Loucy (cell line): ENCODE data around the gene ZFHX3.

ENCODE experiments used
- H2AFZ ChIP-seq: fragments of 200-600 bp; sonication (generic); 2 replicates; pipeline ENCODE4 v1.6.0; 2016; ENCODE audit warnings: antibody characterized with exemption, mild to moderate bottlenecking, low read length, moderate library complexity
- H3F3A ChIP-seq: fragments of 200-600 bp; 2 replicates; pipeline ENCODE4 v1.6.0; 2016; ENCODE audit warnings: antibody characterized with exemption, low read depth, mild to moderate bottlenecking
- H3K27me3 ChIP-seq: fragments of 200-600 bp; sonication (generic); 2 replicates; pipeline ENCODE4 v1.6.1; 2014; ENCODE audit warnings: low read length, mild to moderate bottlenecking; ENCODE audit not compliant: insufficient read depth, poor library complexity, severe bottlenecking
- H3K36me3 ChIP-seq: fragments of 200-600 bp; sonication (generic); 2 replicates; pipeline ENCODE4 v1.6.1; 2016; ENCODE audit warnings: low read length; ENCODE audit not compliant: insufficient read depth
- H3K4me1 ChIP-seq: fragments of 200-600 bp; sonication (generic); 2 replicates; pipeline ENCODE4 v1.5.1; 2014; ENCODE audit warnings: low read length, mild to moderate bottlenecking; ENCODE audit not compliant: insufficient read depth, poor library complexity, severe bottlenecking
- H3K4me2 ChIP-seq: fragments of 200-600 bp; sonication (generic); 2 replicates; pipeline ENCODE4 v1.6.0; 2014; ENCODE audit warnings: antibody characterized with exemption, low read length, low read depth, mild to moderate bottlenecking; ENCODE audit not compliant: poor library complexity, severe bottlenecking
- H3K4me3 ChIP-seq: fragments of 200-600 bp; sonication (generic); 2 replicates; pipeline ENCODE4 v1.5.1; 2014; ENCODE audit warnings: low read length, mild to moderate bottlenecking, mixed read lengths; ENCODE audit not compliant: poor library complexity, severe bottlenecking
- H3K79me2 ChIP-seq: fragments of 200-600 bp; sonication (generic); 2 replicates; pipeline ENCODE4 v1.6.1; 2014; ENCODE audit warnings: low read length; ENCODE audit not compliant: insufficient read depth
- H3K9ac ChIP-seq: fragments of 200-600 bp; sonication (generic); 2 replicates; pipeline ENCODE4 v1.6.0; 2014; ENCODE audit warnings: mild to moderate bottlenecking, low read depth, low read length, moderate library complexity; ENCODE audit not compliant: poor library complexity, severe bottlenecking
- H3K9me2 ChIP-seq: fragments of 200-600 bp; sonication (generic); replicated peaks from 2 replicates; pipeline ENCODE4 v1.6.1; 2016; ENCODE audit warnings: low read depth, low read length, mixed read lengths
- H3K9me3 ChIP-seq: fragments of 200-600 bp; sonication (generic); 2 replicates; pipeline ENCODE4 v1.6.1; 2014; ENCODE audit warnings: mild to moderate bottlenecking, antibody characterized with exemption, low read length, low read depth; ENCODE audit not compliant: insufficient read depth
- H4K20me1 ChIP-seq: fragments of 200-600 bp; sonication (generic); 2 replicates; pipeline ENCODE4 v1.6.0; 2014; ENCODE audit warnings: antibody characterized with exemption, low read length, mild to moderate bottlenecking; ENCODE audit not compliant: insufficient read depth, poor library complexity, severe bottlenecking
- EZH2phosphoT487 ChIP-seq: fragments of 200-600 bp; IDR thresholded peaks from 2 replicates; pipeline ENCODE4 v1.6.1; 2018; ENCODE audit warnings: antibody characterized with exemption, mild to moderate bottlenecking, moderate library complexity, borderline replicate concordance
- TF ChIP-seq, protein P1 (sequence below): fragments of 200-600 bp; sonication (generic); conservative IDR thresholded peaks from 2 replicates; pipeline ENCODE4 v1.5.1; 2014; ENCODE audit warnings: mild to moderate bottlenecking, antibody characterized with exemption, low read length

Gene ZFHX3

DNA sequence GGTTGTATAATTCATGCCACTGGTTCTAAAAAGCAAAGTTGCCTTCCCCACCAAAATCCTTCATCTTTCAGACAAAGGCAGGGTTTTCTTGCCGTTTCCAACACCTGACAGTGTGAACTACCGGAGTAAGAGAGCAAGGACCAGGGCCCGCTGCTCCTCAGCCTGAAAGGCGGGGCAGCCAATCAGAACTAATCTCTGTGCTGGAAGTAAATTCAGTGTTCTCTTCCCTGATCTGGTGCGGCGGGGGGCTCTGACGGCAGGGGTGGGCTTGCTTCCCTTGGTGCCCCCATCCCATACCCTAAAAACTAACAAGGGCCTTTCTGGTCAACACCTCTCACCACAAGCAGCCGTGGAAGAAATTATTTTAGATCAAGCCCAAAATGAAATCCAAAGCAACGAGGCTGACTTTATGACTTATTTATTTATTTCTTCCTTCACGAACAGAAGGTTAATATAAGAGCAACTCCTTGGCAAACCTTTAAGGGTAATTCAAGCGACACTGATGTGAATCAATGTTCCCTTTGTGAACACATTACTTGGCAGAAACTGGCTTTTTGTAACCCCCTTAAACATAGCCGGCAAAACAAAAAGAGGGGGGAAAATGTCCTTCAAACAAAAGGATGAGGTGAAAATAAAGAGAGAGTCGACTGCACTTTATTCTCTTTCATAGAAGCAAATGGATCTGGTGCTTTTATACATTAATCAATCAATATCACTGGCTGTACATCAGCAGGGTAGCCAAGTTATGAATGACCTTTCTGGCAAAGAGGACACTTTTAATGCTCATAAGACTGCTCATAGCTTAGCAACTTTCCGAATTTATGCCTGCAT is 189.9 kb downstream of the ZFHX3 start:
- Histone ChIP-seq H3K9me2 (no peaks in the 10 kb centered on the region), H3K9me3 (no peaks in the 10 kb centered on the region), H2AFZ (no peak overlapping the region), H3K4me2 (no peak overlapping the region), H3K27me3 (no peaks in the 10 kb centered on the region), H3K36me3 (no peaks in the 10 kb centered on the region), H3K4me3 (no peak overlapping the region), H3F3A (no peaks in the 10 kb centered on the region), H3K4me1 (peaks cover 29% of the 10 kb centered on the region), H3K9ac (no peak overlapping the region), H4K20me1 (no peaks in the 10 kb centered on the region), H3K79me2 (no peaks in the 10 kb centered on the region)
- TF ChIP-seq, protein P1, sequence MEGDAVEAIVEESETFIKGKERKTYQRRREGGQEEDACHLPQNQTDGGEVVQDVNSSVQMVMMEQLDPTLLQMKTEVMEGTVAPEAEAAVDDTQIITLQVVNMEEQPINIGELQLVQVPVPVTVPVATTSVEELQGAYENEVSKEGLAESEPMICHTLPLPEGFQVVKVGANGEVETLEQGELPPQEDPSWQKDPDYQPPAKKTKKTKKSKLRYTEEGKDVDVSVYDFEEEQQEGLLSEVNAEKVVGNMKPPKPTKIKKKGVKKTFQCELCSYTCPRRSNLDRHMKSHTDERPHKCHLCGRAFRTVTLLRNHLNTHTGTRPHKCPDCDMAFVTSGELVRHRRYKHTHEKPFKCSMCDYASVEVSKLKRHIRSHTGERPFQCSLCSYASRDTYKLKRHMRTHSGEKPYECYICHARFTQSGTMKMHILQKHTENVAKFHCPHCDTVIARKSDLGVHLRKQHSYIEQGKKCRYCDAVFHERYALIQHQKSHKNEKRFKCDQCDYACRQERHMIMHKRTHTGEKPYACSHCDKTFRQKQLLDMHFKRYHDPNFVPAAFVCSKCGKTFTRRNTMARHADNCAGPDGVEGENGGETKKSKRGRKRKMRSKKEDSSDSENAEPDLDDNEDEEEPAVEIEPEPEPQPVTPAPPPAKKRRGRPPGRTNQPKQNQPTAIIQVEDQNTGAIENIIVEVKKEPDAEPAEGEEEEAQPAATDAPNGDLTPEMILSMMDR: no peak
- no peak for TF ChIP-seq EZH2phosphoT487

DNA sequence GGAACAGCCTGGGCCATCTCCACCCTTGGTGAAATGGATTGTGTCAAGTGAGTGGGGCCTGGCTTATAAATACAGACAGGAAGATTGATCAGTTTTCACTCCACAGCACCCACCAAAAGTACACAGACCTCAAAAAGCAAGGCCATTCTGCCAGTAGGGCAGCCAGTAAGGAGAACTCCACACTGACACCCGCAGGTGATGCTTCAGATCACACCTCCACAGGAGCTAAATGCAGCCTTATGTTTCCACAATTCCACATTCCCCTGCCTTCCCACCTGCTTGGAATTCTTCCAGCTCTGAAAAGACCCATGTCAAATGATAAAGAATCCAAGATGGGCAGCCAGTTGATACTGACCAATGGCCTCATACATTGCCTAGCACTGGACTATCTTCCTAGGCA is 191.1 kb downstream of the ZFHX3 start:
- no peaks in the 10 kb centered on the region for H3K36me3 ChIP-seq

DNA sequence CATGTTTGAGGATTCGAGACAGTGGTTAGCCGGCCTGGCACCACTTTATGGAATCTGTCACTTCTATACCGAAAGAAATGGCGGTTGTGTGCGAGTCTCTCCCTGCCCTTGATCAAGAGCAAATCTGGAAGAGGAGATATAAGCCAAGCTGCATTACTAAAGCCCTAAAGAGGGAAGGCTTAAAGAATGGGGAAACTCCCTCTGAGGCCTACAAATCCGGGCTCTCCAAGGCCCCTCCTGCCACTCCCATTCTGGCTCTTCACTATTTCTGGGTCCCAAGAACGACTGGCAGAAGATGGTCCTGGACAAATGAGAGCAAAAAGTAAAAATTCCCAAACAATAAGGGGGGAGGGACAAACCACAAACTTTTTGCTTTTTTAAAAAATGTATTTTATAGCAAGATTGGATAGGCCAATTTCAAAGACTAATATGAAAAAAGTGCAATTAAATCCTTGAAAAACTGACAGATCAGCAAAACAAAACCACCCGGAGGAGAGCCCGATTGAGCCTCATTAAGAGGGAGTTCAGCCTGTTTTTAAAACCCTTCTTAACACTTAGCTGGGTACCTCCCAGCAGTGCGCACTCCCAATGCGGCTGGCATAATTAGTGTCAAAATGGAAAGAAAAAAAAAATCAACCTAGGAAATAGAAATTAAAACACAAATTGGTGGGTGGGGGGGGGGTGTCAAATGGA is 193.5 kb downstream of the ZFHX3 start:
- no peaks in the 10 kb centered on the region for H4K20me1 ChIP-seq
- no peaks in the 10 kb centered on the region for H3K36me3 ChIP-seq
- H3K9ac ChIP-seq: no peak overlapping the region
- TF ChIP-seq EZH2phosphoT487: no peak
- TF ChIP-seq, protein P1: no peak
- no peak overlapping the region for H2AFZ ChIP-seq
- H3K79me2 ChIP-seq: no peaks in the 10 kb centered on the region
- H3K4me1 ChIP-seq: peaks cover 29% of the 10 kb centered on the region
- no peaks in the 10 kb centered on the region for H3K9me2 ChIP-seq
- no peaks in the 10 kb centered on the region for H3K9me3 ChIP-seq
- H3K4me3 ChIP-seq: no peak overlapping the region
- H3K4me2 ChIP-seq: no peak overlapping the region
- no peaks in the 10 kb centered on the region for H3K27me3 ChIP-seq
- H3F3A ChIP-seq: no peaks in the 10 kb centered on the region

More for the DNA sequence above, 191.1 kb downstream of the ZFHX3 start:
- Histone ChIP-seq H3K4me1 (peaks cover 29% of the 10 kb centered on the region), H3K9ac (peak overlapping the region; percentile 33), H3K27me3 (no peaks in the 10 kb centered on the region), H3K9me3 (no peaks in the 10 kb centered on the region), H2AFZ (no peak overlapping the region), H3K79me2 (no peaks in the 10 kb centered on the region), H3K9me2 (no peaks in the 10 kb centered on the region), H3K4me2 (peak overlapping the region; percentile 5), H3F3A (no peaks in the 10 kb centered on the region), H3K4me3 (no peak overlapping the region), H4K20me1 (no peaks in the 10 kb centered on the region)
- TF ChIP-seq, protein P1: peak; percentile 86
- no peak for TF ChIP-seq EZH2phosphoT487
